ENCODE data around the gene TRPV4. TPM values are rescaled to one million over a fixed set of nuclear protein-coding genes. Genes with fewer than 3 reads are reported as not detected.

TRPV4 gene
- total and polyA plus RNA-seq, 2 donors (not counting 3 experiments of a cell fraction or from before 2014, with no cell fraction given), result 8.8 to 22.3 TPM

DNA sequence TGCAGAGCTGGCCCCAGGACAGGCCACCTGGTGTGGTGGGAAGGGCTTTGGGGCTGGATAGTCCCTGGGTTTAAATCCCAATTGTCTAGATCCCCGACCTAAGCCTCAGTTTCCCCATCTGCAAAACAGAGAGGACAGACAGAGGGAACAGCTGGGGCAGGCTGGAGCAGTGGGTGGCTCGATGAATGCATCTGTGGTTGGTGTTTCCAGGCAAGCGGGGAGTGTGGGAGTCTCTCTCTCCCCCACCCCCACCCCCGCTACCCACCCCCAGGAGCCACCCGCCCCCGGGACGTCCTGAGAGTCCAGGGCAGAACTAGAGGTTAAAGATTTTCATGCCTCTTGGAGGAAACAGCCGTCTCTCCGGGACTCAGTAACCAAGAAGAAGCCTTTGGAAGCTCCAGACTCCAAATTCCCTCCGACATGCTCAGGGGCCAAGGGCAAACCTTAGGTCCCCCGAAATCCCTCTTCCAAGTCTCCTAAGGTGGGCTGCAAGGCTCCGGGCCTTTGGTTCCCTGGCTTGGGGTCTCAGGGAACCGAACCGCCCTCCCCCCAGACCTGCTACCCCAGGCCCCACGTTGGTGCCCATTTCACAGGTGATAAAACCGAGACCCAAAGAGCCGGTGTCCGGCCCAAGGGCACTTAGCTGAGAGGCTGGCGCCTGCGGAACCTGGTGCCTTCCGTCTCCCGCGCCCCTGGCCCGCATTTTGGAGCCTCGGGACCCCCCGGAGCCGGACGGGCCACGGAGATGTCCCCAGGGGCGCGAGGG lies 474 bp downstream of the TRPV4 start:
- no peak for TF ChIP-seq JUN (IDR thresholded peaks at IDR 0.05; ENCODE audit: borderline replicate concordance, insufficient read depth, insufficient read length, low read depth)
- no peak for TF ChIP-seq POLR2A (IDR thresholded peaks at IDR 0.05; ENCODE audit: low read depth, low read length)
- TF ChIP-seq, protein P1, sequence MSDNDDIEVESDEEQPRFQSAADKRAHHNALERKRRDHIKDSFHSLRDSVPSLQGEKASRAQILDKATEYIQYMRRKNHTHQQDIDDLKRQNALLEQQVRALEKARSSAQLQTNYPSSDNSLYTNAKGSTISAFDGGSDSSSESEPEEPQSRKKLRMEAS (IDR thresholded peaks at IDR 0.05; ENCODE audit: insufficient read depth, insufficient read length), result no peak
- no peak for TF ChIP-seq GATA2 (IDR thresholded peaks at IDR 0.05; ENCODE audit: insufficient read depth, insufficient read length, low read depth, low read length)
- TF ChIP-seq, protein P2, sequence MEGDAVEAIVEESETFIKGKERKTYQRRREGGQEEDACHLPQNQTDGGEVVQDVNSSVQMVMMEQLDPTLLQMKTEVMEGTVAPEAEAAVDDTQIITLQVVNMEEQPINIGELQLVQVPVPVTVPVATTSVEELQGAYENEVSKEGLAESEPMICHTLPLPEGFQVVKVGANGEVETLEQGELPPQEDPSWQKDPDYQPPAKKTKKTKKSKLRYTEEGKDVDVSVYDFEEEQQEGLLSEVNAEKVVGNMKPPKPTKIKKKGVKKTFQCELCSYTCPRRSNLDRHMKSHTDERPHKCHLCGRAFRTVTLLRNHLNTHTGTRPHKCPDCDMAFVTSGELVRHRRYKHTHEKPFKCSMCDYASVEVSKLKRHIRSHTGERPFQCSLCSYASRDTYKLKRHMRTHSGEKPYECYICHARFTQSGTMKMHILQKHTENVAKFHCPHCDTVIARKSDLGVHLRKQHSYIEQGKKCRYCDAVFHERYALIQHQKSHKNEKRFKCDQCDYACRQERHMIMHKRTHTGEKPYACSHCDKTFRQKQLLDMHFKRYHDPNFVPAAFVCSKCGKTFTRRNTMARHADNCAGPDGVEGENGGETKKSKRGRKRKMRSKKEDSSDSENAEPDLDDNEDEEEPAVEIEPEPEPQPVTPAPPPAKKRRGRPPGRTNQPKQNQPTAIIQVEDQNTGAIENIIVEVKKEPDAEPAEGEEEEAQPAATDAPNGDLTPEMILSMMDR (IDR thresholded peaks at IDR 0.05; ENCODE audit: extremely low read depth in 1 of 2, insufficient read depth in 1 of 2, low read depth in 1 of 2, low read length in 2 of 2), result no peak
- no peak for TF ChIP-seq MYC (IDR thresholded peaks at IDR 0.05; ENCODE audit: low read depth, low read length)
- TF ChIP-seq POLR2AphosphoS5 (IDR thresholded peaks at IDR 0.05; ENCODE audit: insufficient read depth, low read depth, low read length), result no peak
- no peak for TF ChIP-seq EZH2 (IDR thresholded peaks at IDR 0.05; ENCODE audit: borderline replicate concordance, low read depth, low read length, severe bottlenecking)
- Histone ChIP-seq H3K9me3 (replicated peaks; ENCODE audit: control insufficient read depth, insufficient read depth, low read length) (no peaks in the 10 kb centered on the region), H3K9ac (replicated peaks; ENCODE audit: extremely low read depth, insufficient read depth, low read length) (peak overlapping the region; percentile 66), H3K27ac (ENCODE audit: insufficient read depth, low read depth, low read length) (peak overlapping the region; percentile 27), H3K9me1 (replicated peaks; ENCODE audit: control insufficient read depth, extremely low read depth, insufficient read depth, low read length) (no peaks in the 10 kb centered on the region), H2AFZ (ENCODE audit: low read depth, low read length) (peak overlapping the region; percentile 69), H3K36me3 (ENCODE audit: control insufficient read depth in 2 of 2, extremely low read depth in 1 of 2, insufficient read depth in 2 of 2, low read length in 2 of 2) (no peaks in the 10 kb centered on the region), H3K4me3 (replicated peaks in 1 of 3; ENCODE audit: insufficient read depth in 1 of 3, low read depth in 1 of 3, low read length in 3 of 3) (peak overlapping the region; percentile 50 to 63 (median 58)), H3K4me2 (ENCODE audit: insufficient read depth, low read length) (peak overlapping the region; percentile 45), H3K4me1 (ENCODE audit: control insufficient read depth, extremely low read depth, insufficient read depth, low read length) (peaks cover 24% of the 10 kb centered on the region), H3K79me2 (ENCODE audit: control insufficient read depth, insufficient read depth, low read length) (no peaks in the 10 kb centered on the region), H4K20me1 (replicated peaks; ENCODE audit: control insufficient read depth, extremely low read depth, insufficient read depth, low read length) (no peaks in the 10 kb centered on the region), H3K27me3 (ENCODE audit: control insufficient read depth in 2 of 2, insufficient read depth in 2 of 2, low read length in 2 of 2) (no peaks in the 10 kb centered on the region)
- BruUV-seq (replicated peaks), result no TSS peak
- CTCF ChIA-PET, result interaction anchor here (0.7 to 5.8 kb wide), 6 partner anchors 12 to 313 kb away, joined by 3 to 52 read pairs (median 4); no protein-coding TSS in a partner anchor
- DNase-seq (ENCODE audit: low read depth, low spot score) (no peak), FAIRE-seq (peak; percentile 26)
- POLR2A ChIA-PET, result no interaction called here
- dilution Hi-C loops (cut with MboI; ENCODE audit: extremely low pct_ligation_motif_present, low sequenced_read_pairs) (no loop called here), intact Hi-C loops (cut with micrococcal nuclease) (loop anchor here (1.0 kb wide), 1 partner anchor 16 kb away; no protein-coding TSS in a partner anchor)

Data from endothelial cell of umbilical vein (primary cell).